ENCODE results near the gene IGF2BP2.
"Not testable (repeated sequence)": the region's sequence is repeated elsewhere in the genome, so short reads cannot be mapped to it uniquely, and the experiment has no call there.

Gene IGF2BP2

DNA sequence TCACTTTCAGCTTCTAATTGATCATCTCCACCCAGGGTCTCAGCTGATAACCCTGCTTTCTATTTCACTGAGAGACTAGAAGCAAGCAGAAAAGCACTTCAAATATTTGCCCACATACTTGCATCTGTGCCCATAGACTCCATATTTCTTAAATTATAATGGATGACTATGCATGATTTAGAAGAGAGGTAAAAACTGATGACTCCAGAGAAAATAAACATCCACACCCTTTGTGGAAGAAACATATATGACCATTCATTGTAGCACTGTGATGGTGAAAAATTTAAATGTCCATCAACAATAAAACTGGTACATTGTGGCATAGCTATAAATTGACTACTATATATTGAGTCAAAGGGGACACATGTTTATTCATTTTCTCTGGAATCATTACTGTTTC is 7.1 kb upstream of the IGF2BP2 start:
- DNase-seq, result no peak

DNA sequence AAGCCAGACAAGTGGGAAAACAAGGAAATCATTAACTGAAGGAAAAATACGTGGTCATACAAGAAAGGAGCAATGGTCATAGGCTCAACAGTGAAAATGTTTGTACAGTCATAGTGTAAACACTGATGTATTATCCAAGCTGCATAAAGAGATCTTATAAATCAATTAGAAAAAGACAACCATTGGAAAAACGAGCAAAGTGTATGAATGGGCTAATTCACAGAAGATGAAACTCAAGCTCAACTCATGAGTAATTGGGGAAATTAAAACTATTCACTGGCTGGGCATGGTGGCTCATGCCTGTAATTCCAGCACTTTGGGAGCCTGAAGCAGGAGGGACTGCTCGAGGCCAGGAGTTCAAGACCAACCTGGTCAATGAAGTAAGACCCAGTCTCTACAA is 6.4 kb upstream of the IGF2BP2 start:
- DNase-seq, result no peak

DNA sequence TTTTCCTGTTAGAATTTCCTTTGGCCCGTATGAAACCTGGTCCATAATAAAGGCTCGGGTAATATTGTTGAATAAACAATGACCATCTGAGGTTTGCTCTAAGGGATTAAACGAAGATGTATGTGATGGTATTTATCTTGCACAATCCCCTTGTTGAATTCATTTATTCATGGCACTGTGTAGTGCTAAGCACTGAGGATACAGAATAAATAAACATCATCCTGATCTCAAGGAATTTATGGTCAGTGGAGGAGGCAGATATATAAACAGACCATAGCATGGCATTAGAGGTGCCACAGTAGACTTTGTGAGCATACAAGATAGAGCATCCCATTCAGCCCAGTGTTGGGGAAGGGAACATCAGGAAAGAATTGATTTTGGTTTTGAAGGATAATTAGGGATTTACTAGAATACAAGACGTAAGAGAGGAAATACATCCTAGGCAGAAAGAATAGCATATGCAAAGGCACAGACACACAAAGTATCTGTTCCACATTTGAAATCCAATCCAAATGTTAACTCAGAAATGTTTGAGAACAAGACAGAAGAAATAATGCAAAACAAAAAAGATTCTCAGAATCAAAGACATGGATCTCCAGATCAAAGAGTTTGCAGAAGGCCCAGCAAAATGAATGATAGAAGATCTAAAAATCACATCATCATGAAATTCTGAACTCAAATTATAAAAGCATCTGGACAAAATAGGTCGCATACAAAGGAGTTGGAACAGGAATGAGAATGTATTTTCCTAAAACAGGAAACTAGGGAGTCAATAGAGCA is 5.4 kb upstream of the IGF2BP2 start:
- no peak for DNase-seq

DNA sequence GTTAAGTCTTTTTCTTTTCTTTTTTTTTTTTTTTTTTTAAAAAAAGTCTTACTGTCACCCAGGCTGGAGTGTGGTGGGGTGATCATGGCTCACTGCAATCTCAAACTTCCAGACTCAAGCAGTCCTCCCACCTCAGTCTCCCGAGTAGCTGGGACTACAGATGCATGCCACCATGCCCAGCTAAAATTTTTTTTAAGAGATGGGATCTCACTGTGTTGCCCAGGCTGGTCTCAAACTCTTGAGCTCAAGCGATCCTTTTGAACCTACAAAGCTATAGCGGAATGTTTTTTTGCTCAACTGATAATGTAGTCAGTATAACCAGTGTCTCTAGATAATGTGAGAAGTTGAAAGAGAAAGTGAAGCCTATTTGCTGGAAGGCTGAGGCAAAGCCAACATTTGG is 3.9 kb upstream of the IGF2BP2 start:
- DNase-seq, result no peak

DNA sequence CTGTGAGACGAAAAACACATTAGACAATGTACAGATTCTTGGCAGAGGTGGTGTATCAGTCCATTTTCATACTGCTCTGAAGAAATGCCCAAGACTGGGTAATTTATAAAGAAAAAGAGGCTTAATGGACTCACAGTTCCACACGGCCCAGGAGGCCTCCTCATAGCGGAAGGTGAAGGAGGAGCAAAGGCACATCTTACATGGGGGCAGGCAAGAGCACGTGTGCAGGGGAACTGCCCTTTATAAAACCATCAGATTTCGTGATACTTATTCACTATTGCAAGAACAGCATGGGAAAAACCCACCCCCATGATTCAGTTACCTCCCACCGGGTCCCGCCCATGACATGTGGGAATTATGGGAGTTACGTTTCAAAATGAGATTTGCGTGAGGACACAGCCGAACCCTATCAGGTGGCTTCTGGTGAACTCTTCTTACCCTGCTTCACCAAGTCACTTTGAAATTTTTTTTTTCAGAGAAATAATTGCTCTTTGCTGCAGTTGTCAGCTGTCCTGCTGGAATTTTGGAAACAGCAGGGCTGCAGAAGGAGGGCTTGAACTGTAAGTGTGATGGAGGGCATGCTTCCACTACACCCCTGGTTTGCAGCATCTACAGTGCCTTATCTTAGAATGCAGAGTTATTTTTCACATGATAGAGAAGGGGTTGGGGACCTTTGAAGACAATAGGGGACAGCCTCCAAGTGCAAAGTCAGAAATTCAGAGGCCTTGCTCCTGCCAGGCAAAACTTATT is 2.9 kb upstream of the IGF2BP2 start:
- DNase-seq, result no peak

DNA sequence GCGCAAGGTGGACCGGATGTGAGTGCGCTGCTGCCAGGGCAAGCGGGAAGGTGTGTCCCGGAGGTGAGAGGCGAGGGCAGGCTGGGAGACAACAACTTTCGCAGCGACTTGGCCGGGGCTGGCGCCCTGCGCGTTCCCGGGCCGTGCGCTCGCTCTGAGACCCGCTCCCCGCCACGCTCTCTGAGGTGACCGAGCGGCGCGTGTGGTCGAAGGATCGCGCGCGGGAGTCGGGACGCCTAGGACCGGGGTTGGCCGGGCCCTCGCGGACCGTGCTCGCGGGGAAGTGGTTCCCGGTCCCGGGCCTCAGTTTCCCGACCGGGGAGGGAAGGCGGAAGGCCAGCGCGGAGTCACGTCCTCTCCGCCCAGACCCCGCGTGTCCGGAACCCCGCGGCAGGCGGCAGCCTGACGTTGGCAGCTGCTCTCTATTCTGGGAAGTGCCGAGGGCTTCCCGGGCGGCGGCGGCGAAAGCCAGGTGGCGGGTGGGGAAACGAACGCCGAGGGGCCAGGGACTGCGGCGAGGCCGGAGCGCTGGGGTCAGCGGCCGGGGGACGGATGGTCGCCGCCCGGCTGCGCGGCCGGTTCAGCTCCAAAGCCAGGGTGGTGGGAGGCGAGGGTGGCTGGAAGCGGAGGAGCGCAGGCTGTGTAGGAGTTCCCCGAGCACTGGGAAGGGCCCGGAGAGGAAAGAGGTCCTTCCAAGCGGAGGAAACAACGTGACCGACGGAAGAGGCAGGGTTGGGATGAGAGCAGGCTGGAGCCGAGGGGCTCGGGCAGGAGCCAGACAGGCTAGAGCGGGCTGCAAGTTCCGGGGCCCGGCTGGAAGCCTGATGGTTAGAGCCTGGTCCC is 1.0 kb upstream of the IGF2BP2 start:
- DNase-seq, result no peak

DNA sequence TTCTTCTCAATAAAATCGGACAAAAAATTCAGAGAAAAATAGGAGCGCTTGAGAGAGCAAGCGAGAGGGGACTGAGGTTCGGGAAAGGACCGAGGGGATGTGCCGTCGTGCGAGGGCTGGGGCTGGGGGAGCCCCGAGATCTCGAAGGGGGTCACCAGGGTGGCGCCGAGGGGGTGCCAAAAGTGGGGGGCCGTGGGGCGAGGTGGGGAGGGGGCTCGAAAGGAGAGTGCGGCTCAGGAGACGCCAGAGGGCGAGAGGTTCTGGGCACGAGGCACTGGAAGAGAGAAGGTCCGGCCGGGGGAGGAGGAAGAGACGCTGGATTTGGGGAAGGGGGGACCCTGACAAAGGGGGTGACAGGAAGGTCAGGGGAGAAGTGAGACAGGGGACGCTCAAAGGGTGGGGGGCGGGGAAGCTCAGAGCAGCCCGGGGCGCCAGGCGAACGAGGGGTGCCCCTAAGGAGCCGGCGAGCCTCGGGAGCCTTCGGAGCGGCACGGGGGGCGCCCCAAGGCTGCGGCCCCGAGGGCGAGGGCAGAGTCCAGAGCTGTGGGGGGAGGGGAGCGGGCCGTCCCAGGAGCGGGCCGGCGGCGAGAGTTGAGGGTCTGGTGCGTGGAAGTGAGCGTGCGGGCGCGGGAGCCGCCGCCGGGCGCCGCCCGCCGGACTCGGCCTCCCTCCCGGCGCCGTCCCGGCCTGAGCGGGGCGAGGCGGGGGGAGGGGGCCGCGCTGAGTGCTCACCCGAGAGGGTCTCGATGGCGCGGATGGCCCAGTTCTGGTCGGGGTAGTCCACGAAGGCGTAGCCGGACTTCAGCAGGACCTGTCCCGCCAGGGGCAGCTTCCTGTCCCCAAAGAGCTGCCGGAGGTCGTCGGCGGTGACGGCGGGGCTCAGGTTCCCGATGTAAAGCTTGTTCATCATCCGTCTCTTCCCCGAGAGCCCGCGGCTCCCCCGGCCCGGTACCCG is 514 bp downstream of the IGF2BP2 start:
- DNase-seq, result no peak

DNA sequence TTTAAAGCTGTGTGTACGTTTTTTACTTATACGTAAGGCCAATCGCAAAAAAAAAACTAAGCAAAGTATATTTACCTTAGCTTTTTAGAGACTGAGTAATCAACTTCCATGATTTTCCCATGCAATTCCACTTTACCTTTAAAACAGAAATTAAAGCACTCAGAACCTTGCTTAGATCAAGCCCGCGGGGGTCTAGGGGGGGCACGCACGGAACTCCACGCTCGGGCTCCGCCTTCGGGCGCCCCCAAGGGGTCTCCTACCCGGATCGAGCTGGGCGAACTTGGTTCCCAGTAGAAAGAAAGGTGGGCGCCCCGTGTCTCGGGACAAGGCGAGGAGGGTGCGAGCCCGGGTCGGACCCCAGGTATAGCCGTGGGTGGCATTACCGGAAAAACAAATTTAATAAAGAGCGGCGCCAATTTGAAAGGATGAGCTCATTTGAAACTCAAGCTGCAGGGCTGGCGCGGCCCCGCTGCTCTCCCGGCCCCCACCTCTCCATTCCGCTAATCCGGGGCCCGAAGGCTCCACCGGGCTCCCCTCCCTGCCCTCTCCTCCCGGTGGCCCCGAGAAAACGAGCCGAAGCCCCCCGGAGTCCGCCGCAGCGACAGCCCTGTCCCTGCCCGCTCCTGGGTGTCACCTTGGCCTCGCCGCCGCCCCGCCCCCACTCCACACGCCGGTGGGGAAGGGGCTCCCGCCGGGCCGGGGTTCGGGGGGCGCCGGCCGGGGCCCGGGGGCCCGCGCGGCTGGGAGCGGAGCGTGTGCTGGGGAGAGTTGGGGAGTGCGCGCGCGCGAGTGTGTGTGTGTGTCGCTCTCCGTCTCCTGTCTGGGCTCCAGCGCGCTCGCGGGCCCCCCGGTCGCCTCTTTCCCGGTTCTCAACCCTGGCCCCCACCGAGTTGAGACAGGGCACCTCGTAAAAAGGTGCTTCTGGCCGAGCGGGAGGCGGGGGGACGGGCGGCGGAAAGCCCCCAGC is 1.5 kb downstream of the IGF2BP2 start:
- no peak for DNase-seq

DNA sequence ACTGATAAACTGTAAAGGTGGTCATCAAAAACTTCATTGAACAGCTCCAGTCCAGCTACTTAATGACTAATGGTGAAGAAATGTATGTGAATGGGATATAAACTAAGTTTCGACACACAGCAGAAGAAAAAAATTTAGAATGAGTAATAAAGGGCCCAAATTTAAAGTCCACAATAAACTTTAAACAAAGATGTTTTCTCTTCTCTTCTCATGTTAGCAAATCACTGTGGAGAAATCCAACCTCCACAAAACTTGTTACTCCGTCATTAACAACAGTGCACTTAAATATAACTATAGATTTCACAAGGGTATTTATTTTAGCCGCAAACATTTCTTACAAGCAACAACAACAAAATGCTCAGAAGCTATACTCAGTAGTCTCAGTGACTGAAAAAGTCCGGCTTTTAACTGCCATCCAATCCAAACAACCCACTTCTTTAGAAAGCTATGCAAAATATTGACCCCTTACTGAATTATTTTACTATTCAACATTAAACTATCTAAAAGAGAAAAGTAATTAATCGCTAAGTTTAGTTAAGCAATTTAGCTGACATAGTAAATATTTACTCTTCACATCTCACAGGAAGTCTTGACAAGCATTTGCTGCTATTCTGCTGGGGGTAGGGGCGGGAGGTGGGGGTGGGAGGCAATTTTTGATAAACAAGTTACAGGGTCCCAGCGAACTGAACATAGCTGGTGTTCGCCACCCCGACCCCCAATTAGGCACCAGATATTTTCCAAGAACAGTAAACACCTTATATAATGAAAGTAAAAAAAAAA is 2.4 kb downstream of the IGF2BP2 start:
- no peak for DNase-seq

DNA sequence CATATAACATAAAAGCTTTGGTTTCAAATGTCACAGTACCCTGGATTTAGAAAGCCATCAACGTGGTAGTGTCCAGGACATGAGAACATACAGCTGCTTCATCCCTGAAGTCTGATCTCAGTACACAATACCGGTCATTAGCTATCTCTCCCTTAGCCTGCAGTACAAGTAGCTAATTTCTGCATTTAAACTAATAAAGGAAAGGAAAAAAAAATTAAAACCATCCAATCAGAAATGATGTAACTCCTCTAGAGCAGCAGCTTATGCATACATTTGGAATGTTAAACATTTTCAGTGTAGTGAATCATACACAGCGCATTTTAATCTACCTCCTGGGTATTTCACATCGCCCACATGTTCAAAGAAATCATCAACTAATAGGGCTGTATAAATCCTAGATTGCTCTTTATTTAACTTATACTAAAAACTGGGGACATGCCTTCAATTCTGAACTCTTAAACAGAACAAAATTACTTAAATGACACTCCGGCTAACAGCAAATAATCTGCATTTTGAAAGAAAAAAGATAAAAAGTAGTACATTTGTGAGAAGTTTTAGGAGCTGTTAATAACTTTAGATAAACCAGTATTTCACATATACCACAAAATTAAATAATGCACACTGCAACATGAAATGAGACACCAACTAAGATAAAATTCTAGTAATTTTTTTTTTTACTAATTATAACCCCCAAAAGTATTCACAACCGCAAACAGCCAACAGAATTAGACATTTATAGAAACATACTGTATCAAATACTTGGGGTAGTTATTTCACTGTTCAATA is 3.7 kb downstream of the IGF2BP2 start:
- DNase-seq, result no peak

DNA sequence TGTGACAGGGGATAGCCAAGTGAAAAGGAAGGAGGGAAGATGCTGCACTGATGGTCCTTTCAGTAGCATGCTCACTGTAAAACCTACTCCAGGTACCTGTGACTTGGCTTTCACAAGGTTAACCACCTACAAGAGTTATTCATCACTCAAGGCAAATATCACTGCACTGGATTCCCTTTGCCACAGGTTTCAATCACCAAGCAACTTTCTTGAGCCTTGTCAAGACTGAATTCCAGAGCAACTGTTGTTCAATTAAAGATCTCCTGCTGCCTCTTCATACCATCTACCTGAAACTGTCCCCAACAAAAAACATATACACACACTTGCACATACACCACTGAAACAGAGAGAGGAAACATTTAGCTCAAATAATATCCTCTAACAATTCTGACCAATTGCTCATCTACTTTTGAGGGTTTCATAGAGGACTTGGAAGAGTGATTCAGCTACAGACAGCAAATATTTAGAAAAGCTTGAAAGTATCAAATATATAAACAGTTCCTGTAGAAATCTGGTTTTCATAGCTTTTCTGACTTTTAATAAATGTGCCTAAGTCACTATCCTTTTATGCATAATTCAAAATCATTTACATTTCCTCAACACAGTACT is 6.5 kb downstream of the IGF2BP2 start:
- DNase-seq, result no peak

DNA sequence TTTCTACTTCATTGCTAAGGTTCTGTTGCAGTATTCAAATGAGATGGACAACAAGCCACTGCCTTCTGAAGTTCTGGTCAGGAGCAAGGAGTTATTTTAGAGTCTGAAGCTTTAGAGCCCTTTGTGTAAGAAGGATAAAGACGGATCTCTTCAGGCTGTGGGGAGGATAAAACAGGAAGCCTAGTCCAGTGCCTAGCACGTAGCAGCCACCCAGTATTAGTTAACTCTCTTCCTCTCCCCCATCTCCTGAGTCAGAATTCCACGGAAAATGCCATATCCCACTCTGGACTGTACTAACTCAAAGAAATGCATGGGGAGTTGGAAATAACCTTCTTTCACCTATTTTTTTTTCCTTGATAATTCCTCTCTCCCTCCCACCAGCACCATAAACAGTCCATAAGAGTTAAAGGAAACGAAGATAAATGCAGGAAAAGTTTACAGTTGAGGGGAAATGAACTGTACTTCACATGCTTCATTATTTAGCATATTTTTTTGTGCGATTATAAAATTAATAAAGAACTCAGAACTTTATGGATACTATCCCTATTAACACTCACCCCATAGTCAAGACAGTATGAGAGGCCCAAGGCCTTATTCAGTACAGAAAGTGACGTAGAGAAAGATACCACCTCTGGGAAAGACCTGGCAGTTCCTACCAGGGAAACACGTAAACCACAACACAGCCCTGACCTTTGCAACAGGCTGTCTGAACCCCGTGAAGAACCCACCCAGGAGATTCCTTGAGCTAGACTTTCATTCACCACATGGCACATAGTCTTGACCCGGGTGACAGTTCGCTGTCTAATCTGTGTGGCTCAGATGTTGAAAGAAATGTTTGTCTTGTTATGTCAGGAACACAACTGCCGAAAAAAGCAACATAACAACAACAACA is 9.2 kb downstream of the IGF2BP2 start:
- DNase-seq, result no peak

DNA sequence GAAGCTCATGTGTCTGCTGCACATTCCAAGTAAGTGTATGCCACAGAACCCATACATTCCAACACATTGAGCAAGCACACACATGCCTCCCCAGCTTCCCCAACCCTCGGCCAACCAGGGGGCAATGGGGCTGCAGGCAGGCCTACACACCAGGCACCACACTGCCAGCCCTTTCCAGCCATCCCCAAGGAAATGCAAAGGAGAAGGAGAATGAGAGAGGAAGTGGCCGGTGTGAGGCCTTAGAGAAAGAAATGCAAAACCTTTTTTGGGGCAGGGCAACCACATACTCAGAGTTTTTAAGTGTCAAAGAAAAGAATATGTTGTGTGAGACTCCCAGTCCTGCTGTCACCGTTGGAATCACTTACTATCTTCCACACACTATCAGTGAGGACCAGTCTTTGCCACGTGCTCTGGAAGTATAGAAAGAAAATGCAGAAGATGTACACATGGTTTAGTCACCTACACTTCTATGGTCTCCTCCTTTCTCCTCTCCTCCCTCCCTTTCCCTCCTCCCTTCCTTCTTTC is 11.1 kb downstream of the IGF2BP2 start:
- DNase-seq, result no peak

DNA sequence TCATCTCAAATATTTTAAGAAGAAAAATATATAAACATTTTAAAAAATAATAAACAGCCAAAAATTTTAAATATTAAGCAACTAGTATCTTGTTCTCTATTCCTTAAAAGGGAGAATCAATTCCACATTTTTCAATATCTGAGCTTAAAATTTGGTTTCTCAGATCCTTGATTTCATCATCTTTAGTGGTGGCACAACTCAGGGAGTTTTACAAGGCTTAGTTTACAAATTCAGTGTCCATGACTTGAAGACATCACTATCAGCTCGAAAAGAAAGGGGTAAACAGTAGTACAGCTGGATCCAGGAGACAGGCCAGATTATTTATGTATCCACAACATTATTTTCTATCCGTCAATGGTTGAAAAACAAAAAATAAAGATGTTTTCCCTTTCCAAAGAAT is 11.6 kb downstream of the IGF2BP2 start:
- no peak for DNase-seq

DNA sequence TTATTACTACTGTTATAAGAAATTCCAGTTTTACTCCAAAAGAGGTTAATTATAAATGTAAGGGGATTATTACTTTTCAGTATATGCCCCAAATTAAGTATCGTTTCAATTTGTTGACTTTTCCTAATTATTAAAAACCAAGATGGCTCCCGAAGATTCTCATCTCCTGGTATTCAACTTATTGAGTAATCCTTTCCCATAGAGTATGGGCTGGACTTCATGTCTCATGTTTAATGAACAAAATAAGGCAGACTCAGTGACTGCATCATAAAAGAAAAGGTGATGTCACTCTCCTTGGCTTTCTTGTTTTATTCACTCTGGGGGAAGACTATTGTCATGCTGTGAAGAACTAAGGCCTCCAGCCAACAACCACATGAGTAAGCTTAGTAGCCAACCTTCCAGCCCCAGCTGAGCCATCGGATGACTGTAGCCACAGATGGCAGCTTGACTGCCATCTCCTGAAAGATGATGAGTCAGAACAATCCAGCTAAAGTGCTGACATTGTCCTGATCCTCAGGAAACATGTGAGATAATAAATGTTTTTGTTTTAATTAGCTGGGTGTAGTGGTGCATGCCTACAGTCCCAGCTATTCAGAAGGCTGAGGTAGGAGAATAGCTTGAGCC is 17.3 kb downstream of the IGF2BP2 start:
- DNase-seq, result no peak

DNA sequence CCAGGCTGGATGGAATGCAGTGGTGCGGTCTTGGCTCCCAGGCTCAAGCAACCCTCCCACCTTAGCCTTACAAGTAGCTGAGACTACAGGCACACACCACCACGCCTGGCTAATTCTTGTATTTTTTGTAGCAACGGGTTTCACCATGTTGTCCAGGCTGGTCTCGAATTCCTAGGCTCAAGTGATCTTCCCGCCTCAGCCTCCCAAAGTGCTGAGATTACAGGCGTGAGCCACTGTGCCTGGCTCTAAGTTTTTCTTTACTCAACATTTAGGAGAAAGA is 26.1 kb downstream of the IGF2BP2 start:
- DNase-seq, result not testable (repeated sequence)

All from NCI-H1694 treated with DMSO at 0.1 percent for 48 hours (cell line).